ENCODE results near the gene POP7.

Gene POP7

DNA sequence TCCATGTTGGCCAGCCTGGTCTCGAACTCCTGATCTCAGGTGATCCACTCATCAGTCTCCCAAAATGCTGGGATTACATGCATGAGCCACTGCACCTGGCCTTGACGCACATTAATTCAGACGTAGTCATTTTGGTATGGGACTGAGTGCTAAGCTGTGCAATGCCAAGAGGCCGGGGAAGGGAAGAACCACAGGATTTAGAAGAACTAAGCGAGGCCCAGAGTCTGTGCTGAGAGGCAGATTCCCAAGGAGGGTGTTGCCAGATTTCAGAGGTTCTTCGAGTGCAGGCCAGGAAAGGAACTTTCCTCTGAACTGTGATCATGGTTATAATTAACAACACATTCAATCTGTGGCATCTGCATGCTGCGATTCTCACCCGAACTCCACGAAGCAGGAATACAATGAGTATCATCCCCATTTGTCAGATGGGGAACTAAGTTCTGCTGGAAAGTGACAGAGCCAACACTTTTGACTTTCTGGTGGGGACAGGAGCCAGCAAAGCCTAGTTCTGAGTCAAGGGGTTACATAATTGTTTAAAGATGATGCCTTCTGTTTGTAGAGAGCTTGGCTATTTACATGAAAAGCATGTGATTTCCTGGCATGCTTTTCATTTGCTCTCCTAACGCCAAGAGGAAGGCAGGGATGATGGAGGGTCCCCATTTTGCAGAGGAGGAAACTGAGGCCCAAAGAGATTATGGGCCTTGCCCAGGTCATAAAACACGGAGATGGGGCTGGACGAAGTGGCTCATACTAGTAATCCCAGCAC, 21.3 kb downstream of the POP7 start:
- no peak for DNase-seq

DNA sequence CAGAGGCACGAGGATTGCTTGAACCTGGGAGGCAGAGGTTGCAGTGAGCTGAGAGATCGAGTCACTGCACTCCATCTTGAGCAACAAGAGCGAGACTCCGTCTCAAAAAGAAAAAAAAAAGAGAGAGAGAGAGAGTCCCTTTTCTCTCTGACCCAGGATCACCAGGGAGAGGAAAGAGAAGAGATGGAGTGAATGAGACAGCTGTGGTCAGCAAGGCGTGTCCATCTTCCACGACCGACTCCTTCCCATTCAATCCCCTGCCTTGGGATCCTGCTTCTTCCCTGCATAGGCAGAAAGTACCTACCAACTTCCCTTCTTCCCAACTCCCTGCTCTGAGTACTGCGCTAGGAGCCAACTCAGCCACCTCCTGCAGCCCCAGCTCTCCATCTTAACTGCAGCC, 22.3 kb downstream of the POP7 start:
- DNase-seq, result no peak

- no peak for DNase-seq
These were observed 24.3 kb downstream of the POP7 start for GRCh38 chr7:100730136-100730800.

DNA sequence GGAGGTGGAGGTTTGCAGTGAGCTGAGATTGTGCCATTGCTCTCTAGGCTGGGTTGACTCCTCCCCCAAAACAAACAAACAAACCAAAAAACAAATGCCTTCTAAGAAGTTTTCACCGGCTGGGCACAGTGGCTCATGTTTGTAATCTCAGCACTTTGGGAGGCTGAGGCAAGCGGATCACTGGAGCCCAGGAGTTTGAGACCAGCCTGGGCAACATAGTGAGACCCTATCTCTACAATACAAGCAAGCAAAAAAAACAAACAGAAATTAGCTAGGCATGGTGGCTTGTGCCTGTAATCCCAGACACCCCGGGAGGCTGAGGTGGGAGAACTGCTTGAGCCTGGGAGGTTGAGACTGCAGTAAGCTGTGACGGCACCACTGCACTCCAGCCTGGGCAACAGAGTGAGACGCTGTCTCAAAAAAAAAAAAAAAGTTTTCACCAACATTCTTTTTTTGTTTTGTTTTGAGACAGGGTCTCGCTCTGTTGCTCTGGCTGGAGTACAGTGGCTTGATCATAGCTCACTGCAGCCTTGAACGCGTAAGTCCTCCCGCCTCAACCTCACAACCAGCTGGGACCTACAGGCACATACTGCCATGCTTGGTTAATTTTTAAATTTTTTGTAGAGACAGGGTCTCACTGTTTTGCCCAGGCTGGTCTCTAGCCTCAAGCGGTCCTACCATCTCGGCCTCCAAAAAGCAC, 26.2 kb downstream of the POP7 start:
- no peak for DNase-seq

- DNase-seq, result no peak
These were observed 29.8 kb downstream of the POP7 start for GRCh38 chr7:100735730-100736129.

- no peak for DNase-seq
These were observed 30.8 kb downstream of the POP7 start for GRCh38 chr7:100736671-100737070.

DNA sequence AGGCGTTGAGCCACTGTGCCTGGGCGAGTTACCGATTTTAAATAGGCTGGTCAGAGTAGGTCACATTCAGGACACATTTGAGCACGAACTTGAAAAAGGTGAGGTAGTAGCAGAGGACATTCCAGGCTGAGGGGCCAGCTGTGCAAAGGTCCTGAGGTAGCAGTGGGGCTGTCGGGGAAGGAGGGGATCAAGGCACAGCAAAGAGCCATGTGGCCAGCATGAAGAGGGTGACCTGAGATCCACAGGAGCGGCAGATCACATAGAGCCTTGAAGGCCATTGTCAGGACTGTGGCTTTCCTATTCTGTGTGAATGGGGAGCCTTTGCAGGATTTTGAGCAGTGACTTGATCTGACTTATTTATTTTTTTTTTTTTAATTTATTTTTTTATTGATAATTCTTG, 34.0 kb downstream of the POP7 start:
- no peak for DNase-seq

DNA sequence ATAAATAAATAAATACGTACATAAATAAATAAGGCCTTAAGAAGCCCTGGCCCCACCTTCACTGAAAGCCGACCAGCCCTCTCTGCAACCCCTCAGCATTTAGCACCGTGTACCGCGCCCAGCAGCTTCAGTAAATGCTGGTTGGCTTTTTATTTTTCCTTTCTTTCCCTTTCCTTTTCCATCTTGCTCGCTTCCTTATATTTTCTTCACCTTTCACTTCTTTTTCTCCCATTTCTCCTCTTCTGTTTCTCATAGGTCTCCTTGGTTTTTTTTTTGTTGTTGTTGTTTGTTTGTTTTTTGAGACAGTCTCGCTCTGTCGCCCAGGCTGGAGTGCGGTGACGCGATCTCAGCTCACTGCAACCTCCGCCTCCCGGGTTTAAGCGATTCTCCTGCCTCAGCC, 38.7 kb downstream of the POP7 start:
- DNase-seq, result no peak

GRCh38 chr7:100745184-100745583, 39.3 kb downstream of the POP7 start:
- DNase-seq, result peak; percentile 64 to 74

- DNase-seq, result no peak
These were observed 47.1 kb downstream of the POP7 start for GRCh38 chr7:100752994-100753393.

DNA sequence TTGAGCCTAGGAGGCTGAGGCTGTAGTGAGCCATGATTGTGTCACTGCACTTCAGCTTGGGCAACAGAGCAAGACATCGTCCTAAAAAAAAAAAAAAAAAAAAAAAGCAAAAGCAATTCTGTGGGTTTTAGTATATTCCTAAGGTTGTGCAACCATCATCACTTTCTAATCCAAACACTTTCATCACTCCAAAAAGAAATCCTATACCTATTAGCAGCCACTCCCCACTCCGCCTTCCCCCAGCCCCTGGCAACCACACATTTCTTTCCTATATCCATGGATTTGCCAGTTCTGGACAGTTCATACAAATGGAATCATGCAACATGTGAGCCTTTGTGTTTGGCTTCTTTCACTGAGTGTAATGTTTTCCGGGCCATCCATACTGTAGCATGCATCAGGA, 47.8 kb downstream of the POP7 start:
- no peak for DNase-seq
